NT2/D1 (cell line): ENCODE data around the gene DPP3.

Source experiments
- SUZ12 ChIP-seq: IDR thresholded peaks from 2 replicates; pipeline ENCODE4 v1.6.1; 2011; ENCODE audit not compliant: insufficient read length, insufficient read depth; ENCODE audit errors: extremely low read depth
- YY1 ChIP-seq: IDR thresholded peaks from 2 replicates; pipeline ENCODE4 v1.6.1; 2011; ENCODE audit not compliant: insufficient read length, insufficient read depth

GRCh38 chr11:66524304-66525040 lies 44.2 kb downstream of the DPP3 start:
- no peak for TF ChIP-seq SUZ12
- TF ChIP-seq YY1, result no peak
